ENCODE measurements around the gene PCBP1.
"Not testable (repeated sequence)": the region's sequence is repeated elsewhere in the genome, so short reads cannot be mapped to it uniquely, and the experiment has no call there.

Gene PCBP1

DNA sequence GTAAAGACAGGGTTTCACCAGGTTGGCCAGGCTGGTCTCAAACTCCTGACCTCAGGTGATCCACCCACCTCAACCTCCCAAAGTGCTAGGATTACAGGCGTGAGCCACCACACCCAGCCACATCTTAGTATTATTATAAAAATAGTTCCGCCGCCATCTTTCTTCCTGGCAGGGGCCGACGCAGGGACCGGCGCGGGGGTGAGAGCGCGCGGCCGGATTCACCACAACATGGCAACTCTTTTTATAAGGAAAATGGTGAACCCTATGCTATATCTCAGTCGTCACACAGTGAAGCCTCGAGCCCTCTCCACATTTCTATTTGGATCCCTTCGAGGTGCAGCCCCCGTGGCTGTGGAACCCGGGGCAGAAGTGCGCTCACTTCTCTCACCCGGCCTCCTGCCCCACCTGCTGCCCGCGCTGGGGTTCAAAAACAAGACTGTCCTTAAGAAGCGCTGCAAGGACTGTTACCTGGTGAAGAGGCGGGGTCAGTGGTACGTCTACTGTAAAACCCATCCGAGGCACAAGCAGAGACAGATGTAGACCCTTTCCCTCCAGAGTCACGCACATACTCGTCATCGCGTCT, 15.1 kb downstream of the PCBP1 start:
- H3K36me3 ChIP-seq (ENCODE audit: insufficient read depth, low read length); H3K9ac ChIP-seq (ENCODE audit: low read depth, low read length); H3K9me3 ChIP-seq (ENCODE audit: insufficient read depth, low read depth, low read length); H3K27ac ChIP-seq (ENCODE audit: low read depth, low read length); H3K27me3 ChIP-seq (ENCODE audit: insufficient read depth, low read length); H3K4me3 ChIP-seq (ENCODE audit: low read length): not testable (repeated sequence)
- peaks cover 19% of the 10 kb centered on the region for H3K4me1 ChIP-seq (ENCODE audit: insufficient read depth, low read length)
- 93% methylated on average over 29 of the region's 29 CpGs for WGBS

DNA sequence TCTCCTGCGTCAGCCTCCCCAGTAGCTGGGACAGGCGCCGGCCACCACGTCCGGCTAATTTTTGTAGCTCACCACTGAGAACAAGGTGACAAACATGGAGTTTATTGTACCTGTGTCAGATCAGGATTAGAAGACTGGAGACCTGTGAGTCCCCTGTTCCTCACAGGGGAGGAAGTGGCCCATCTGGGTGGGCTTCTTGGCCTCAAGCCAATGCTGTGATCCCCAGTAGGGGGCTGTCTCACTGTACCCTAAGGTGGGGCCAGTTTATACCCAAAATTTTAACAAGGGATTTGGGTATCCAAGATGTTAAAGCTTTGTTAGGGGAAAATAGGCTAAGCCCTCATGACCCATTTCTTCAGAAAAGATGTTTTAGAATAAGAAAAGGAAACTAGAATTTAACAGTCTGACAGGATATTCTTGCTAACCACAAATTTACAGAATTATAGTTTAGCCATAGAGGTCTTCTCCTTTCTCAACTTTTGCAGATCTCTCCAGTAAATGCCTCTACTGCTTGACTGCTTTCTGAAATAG, 16.3 kb downstream of the PCBP1 start:
- WGBS, result 84% methylated on average over 5 of the region's 5 CpGs
- Histone ChIP-seq H3K4me1 (ENCODE audit: insufficient read depth, low read length) (peaks cover 27% of the 10 kb centered on the region), H3K36me3 (ENCODE audit: insufficient read depth, low read length) (no peaks in the 10 kb centered on the region), H3K4me3 (ENCODE audit: low read length) (no peak overlapping the region), H3K9me3 (ENCODE audit: insufficient read depth, low read depth, low read length) (no peaks in the 10 kb centered on the region), H3K27ac (ENCODE audit: low read depth, low read length) (peak overlapping the region; percentile 46; the same call in 1 of the 2 replicates), H3K9ac (ENCODE audit: low read depth, low read length) (no peak overlapping the region), H3K27me3 (ENCODE audit: insufficient read depth, low read length) (no peaks in the 10 kb centered on the region)

DNA sequence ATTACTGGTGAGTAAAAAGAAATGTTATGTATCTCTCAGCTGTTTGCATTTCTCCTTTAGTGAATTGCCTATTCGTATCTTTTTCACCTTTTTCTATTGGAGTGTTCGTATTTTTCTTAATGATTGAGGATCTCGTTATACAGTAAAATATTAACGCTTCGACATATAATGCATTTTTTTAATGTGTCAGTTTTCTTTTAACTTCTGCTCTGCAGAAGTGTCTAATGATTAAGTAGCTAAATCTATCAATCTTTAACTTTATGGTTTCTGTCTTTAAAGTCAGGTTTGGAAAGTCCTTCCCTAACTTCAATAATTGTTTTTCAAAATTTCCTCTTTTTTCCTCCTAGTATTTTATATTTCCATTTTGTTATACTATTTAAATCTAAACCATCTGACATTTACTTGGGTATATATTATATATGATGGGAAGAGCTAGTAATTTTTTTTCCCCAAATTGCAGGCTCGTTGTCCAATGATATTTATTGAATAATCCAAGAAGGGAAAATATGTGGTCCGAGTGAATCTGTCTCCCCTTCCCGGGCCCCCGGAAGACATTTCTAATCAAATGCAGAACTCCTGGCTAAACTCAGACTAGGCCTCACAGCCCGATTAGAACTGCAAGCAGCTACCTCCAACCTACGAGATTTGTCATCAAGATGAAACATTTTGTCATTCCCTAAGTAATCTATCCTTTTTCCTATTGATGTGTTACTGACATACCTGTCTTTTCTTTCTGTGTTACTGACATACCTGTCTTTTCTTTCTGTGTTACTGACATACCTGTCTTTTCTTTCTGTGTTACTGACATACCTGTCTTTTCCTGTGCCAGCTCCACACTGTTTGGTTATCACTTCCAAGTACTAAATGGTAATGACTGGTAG, 17.2 kb downstream of the PCBP1 start:
- Histone ChIP-seq H3K9me3 (ENCODE audit: insufficient read depth, low read depth, low read length) (no peaks in the 10 kb centered on the region), H3K4me1 (ENCODE audit: insufficient read depth, low read length) (peaks cover 29% of the 10 kb centered on the region), H3K27me3 (ENCODE audit: insufficient read depth, low read length) (no peaks in the 10 kb centered on the region), H3K36me3 (ENCODE audit: insufficient read depth, low read length) (no peaks in the 10 kb centered on the region), H3K4me3 (ENCODE audit: low read length) (no peak overlapping the region), H3K9ac (ENCODE audit: low read depth, low read length) (no peak overlapping the region), H3K27ac (ENCODE audit: low read depth, low read length) (peak overlapping the region; percentile 46; the same call in 1 of the 2 replicates)
- WGBS, result 64% methylated on average over 11 of the region's 11 CpGs

DNA sequence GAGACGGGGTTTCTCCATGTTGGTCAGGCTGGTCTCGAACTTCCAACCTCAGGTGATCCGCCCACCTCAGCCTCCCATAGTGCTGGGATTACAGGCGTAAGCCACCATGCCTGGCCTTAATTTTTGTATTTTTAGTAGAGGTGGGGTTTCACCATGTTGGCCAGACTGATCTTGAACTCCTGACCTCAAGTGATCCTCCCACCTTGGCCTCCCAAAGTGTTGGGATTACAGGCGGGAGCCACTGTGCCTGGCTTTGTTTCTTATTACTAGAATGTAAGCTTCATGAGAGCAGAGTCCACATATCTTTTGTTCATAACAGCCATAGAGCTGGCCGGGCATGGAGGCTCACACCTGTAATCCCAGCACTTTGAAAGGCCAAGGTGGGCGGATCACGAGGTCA, 18.9 kb downstream of the PCBP1 start:
- not testable (repeated sequence) for H3K9ac ChIP-seq (ENCODE audit: low read depth, low read length); H3K27me3 ChIP-seq (ENCODE audit: insufficient read depth, low read length); H3K36me3 ChIP-seq (ENCODE audit: insufficient read depth, low read length); H3K9me3 ChIP-seq (ENCODE audit: insufficient read depth, low read depth, low read length); H3K4me3 ChIP-seq (ENCODE audit: low read length); H3K27ac ChIP-seq (ENCODE audit: low read depth, low read length)
- peaks cover 29% of the 10 kb centered on the region for H3K4me1 ChIP-seq (ENCODE audit: insufficient read depth, low read length)
- WGBS, result 94% methylated on average over 8 of the region's 8 CpGs

DNA sequence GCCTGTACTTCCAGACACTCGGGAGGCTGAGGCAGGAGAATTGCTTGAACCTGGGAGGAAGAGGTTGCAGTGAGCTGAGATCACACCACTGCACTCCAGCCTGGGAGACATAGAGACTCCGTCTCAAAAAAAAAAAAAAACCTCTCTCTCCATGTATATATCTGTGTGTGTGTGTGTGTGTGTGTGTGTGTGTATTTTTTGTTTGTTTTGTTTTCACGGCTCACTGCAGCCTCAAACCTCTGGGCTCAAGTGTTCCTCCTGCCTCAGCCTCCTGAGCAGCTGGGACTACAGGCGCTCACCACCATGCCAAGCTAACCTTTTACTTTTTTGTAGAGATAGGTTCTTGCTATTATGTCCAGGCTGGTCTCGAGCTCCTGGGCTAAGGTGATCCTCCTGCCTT, 23.1 kb downstream of the PCBP1 start:
- not testable (repeated sequence) for H3K9ac ChIP-seq (ENCODE audit: low read depth, low read length); H3K27me3 ChIP-seq (ENCODE audit: insufficient read depth, low read length); H3K9me3 ChIP-seq (ENCODE audit: insufficient read depth, low read depth, low read length); H3K36me3 ChIP-seq (ENCODE audit: insufficient read depth, low read length); H3K27ac ChIP-seq (ENCODE audit: low read depth, low read length); H3K4me3 ChIP-seq (ENCODE audit: low read length)
- peaks cover 25% of the 10 kb centered on the region for H3K4me1 ChIP-seq (ENCODE audit: insufficient read depth, low read length)
- 92% methylated on average over 4 of the region's 5 CpGs for WGBS

DNA sequence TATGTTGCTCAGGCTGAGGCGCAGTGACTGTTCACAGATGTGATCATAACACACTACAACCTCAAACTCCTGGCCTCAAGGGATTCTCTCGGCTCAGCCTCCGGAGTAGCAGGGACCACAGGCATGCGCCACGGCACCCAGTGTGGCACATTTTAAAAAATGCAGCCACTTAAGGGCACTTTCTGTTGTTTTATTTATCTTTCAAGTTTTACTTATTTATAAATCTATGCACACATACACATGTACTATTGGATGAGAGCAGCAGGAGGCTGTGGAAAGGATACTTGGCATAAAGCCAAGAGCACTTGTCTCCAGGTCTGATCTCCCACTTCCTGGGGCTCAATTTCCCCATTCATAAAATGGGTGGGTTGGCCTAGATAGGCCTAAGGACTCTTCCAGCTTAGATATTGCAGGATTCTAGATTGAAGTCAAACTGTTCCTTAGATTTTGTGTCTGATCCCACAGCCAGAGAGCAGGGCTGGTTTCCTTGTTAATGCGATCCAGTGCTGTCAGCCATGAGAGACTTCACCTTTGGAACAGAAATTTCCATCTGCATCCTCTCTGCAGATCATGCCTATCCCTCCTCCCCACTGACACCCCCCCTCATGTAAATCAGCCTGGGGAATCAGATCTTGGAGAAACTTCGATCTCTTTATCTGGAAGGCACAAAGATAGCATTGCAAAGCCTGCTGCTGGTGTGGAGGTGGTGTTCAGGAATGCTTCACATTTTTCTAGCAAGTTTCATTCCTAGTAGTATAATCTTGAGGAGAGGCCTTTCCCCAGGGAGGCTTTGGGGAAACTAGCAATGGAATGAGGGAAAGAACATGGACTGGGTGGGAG, 24.7 kb downstream of the PCBP1 start:
- 92% methylated on average over 7 of the region's 7 CpGs for WGBS
- 0 out of 2 replicates have a peak overlapping the region, but pooled peaks have one; percentile 5 for H3K9ac ChIP-seq (ENCODE audit: low read depth, low read length)
- H3K4me1 ChIP-seq (ENCODE audit: insufficient read depth, low read length), result peaks cover 31% of the 10 kb centered on the region
- no peak overlapping the region for H3K4me3 ChIP-seq (ENCODE audit: low read length)
- no peaks in the 10 kb centered on the region for H3K9me3 ChIP-seq (ENCODE audit: insufficient read depth, low read depth, low read length)
- 0 out of 2 replicates have a peak overlapping the region, but pooled peaks have one; percentile 3 for H3K27ac ChIP-seq (ENCODE audit: low read depth, low read length)
- H3K36me3 ChIP-seq (ENCODE audit: insufficient read depth, low read length), result no peaks in the 10 kb centered on the region
- no peaks in the 10 kb centered on the region for H3K27me3 ChIP-seq (ENCODE audit: insufficient read depth, low read length)

GRCh38 chr2:70113359-70114070, 26.2 kb downstream of the PCBP1 start:
- H3K27ac ChIP-seq (ENCODE audit: low read depth, low read length), result no peak overlapping the region
- H3K36me3 ChIP-seq (ENCODE audit: insufficient read depth, low read length), result no peaks in the 10 kb centered on the region
- no peak overlapping the region for H3K4me3 ChIP-seq (ENCODE audit: low read length)
- H3K4me1 ChIP-seq (ENCODE audit: insufficient read depth, low read length), result peaks cover 33% of the 10 kb centered on the region
- H3K9ac ChIP-seq (ENCODE audit: low read depth, low read length), result no peak overlapping the region
- no peaks in the 10 kb centered on the region for H3K27me3 ChIP-seq (ENCODE audit: insufficient read depth, low read length)
- no peaks in the 10 kb centered on the region for H3K9me3 ChIP-seq (ENCODE audit: insufficient read depth, low read depth, low read length)
- WGBS, result 92% methylated on average over 4 of the region's 4 CpGs

- H3K27me3 ChIP-seq (ENCODE audit: insufficient read depth, low read length), result no peaks in the 10 kb centered on the region
- no peak overlapping the region; the same call in 1 of the 2 replicates for H3K27ac ChIP-seq (ENCODE audit: low read depth, low read length)
- peaks cover 37% of the 10 kb centered on the region for H3K4me1 ChIP-seq (ENCODE audit: insufficient read depth, low read length)
- no peak overlapping the region for H3K4me3 ChIP-seq (ENCODE audit: low read length)
- no peaks in the 10 kb centered on the region for H3K9me3 ChIP-seq (ENCODE audit: insufficient read depth, low read depth, low read length)
- 83% methylated on average over 8 of the region's 8 CpGs for WGBS
- no peak overlapping the region for H3K9ac ChIP-seq (ENCODE audit: low read depth, low read length)
- H3K36me3 ChIP-seq (ENCODE audit: insufficient read depth, low read length), result no peaks in the 10 kb centered on the region
Observed at GRCh38 chr2:70115646-70116442, 28.6 kb downstream of the PCBP1 start.

DNA sequence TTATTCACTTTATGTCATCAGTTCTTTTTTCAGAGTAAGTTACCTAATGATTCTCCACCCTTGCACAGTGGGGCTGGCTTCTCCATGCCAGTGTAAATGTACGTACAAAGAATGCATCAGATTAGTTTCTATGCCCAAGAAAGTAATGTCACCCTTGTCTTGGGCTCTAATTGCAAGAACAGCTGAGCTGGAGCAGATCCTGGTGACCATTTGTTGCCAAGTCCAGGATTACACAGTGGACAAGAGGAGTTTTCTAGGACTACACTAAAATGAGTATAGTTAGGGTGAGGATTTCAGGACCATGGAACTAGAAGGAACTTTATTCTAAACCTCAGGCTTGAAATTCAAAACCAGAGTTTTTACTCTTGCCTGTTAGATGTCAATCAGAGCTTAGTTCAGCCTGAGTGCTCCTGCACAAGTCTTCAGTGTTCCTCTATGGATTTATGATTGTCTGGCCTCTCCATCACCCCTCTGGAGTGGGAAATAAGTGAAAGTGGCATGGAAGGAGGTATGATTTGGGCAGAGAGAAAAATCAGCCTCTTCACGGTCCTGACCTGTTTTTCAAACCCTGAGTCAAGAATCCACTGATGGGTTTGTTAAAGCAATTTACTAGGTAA, 29.8 kb downstream of the PCBP1 start:
- no peak overlapping the region for H3K27ac ChIP-seq (ENCODE audit: low read depth, low read length)
- over 99% methylated on average over 2 of the region's 2 CpGs for WGBS
- H3K27me3 ChIP-seq (ENCODE audit: insufficient read depth, low read length), result no peaks in the 10 kb centered on the region
- H3K9me3 ChIP-seq (ENCODE audit: insufficient read depth, low read depth, low read length), result no peaks in the 10 kb centered on the region
- H3K4me1 ChIP-seq (ENCODE audit: insufficient read depth, low read length), result peaks cover 43% of the 10 kb centered on the region
- no peak overlapping the region for H3K9ac ChIP-seq (ENCODE audit: low read depth, low read length)
- no peaks in the 10 kb centered on the region for H3K36me3 ChIP-seq (ENCODE audit: insufficient read depth, low read length)
- no peak overlapping the region for H3K4me3 ChIP-seq (ENCODE audit: low read length)
